ENCODE results near the gene ZNF808. TPM values are rescaled to one million over a fixed set of nuclear protein-coding genes. Genes with fewer than 3 reads are reported as not detected.
"Not testable (repeated sequence)": the region's sequence is repeated elsewhere in the genome, so short reads cannot be mapped to it uniquely, and the experiment has no call there.

The ZNF808 gene
- total and polyA plus RNA-seq, 7 donors = 1.8 to 26.6 (median 13.0) TPM

- Histone ChIP-seq H3K4me1 (peaks cover 0 to 11% (median 9%) of the 10 kb centered on the region in 4 donors), H3K36me3 (no peaks in the 10 kb centered on the region), H3K9me3 (peaks cover 0 to 4% (median 0%) of the 10 kb centered on the region in 4 donors), H3K27me3 (no peaks in the 10 kb centered on the region), H3K27ac (no peak overlapping the region), H3K4me3 (no peak overlapping the region)
- intact Hi-C loops (cut with DNase I) = no loop called here
- no peak for TF ChIP-seq CTCF (IDR thresholded peaks at IDR 0.05)
- TF ChIP-seq POLR2AphosphoS5 (IDR thresholded peaks at IDR 0.05) = no peak
- no peak for TF ChIP-seq POLR2A (IDR thresholded peaks at IDR 0.05)
- TF ChIP-seq EP300 (IDR thresholded peaks at IDR 0.05) = no peak
- no peak for DNase-seq
- 91 to 95% methylated on average over 20 of the region's 20 CpGs for WGBS, 2 donors
These were observed 3.4 kb upstream of the ZNF808 start for GRCh38 chr19:52524086-52524485.

GRCh38 chr19:52527956-52528351 is 486 bp downstream of the ZNF808 start:
- intact Hi-C loops (cut with DNase I) = loop anchor here (5.0 kb wide), 3 partner anchors 44 to 164 kb away; partner anchors contain the start of genes ZNF578 and ZNF701
- peaks cover 0 to under 1% (median 0%) of the 10 kb centered on the region in 4 donors for H3K9me3 ChIP-seq
- peaks cover 0 to 4% (median under 1%) of the 10 kb centered on the region in 4 donors for H3K36me3 ChIP-seq
- DNase-seq = peak; percentile 67
- H3K4me3 ChIP-seq = peak overlapping the region; percentile 67 to 80 (median 76)
- H3K27me3 ChIP-seq = no peaks in the 10 kb centered on the region
- 1 to 2% methylated on average over 25 of the region's 25 CpGs for WGBS, 2 donors
- no peak for TF ChIP-seq CTCF (IDR thresholded peaks at IDR 0.05)
- no peak for TF ChIP-seq POLR2AphosphoS5 (IDR thresholded peaks at IDR 0.05)
- no peak for TF ChIP-seq EP300 (IDR thresholded peaks at IDR 0.05)
- TF ChIP-seq POLR2A (IDR thresholded peaks at IDR 0.05) = no peak
- H3K4me1 ChIP-seq = peaks cover 0 to 12% (median 9%) of the 10 kb centered on the region in 4 donors
- peak overlapping the region; percentile 90 to 95 (median 93) for H3K27ac ChIP-seq

- WGBS, 2 donors = 97 to 98% methylated on average over 2 of the region's 2 CpGs
These were observed 5.0 kb downstream of the ZNF808 start for GRCh38 chr19:52532480-52532879.

GRCh38 chr19:52533901-52534300 is 6.4 kb downstream of the ZNF808 start:
- intact Hi-C loops (cut with DNase I) = no loop called here
- H3K36me3 ChIP-seq = peaks cover 0 to 17% (median 2%) of the 10 kb centered on the region in 4 donors
- H3K27me3 ChIP-seq = no peaks in the 10 kb centered on the region
- 87 to 91% methylated on average over 5 of the region's 5 CpGs for WGBS, 2 donors
- H3K4me1 ChIP-seq = peaks cover 0 to 16% (median 7%) of the 10 kb centered on the region in 4 donors
- H3K27ac ChIP-seq = no peak overlapping the region
- H3K9me3 ChIP-seq = no peaks in the 10 kb centered on the region
- DNase-seq = no peak
- no peak overlapping the region for H3K4me3 ChIP-seq
- no peak for TF ChIP-seq CTCF (IDR thresholded peaks at IDR 0.05)
- TF ChIP-seq POLR2AphosphoS5 (IDR thresholded peaks at IDR 0.05) = no peak
- no peak for TF ChIP-seq EP300 (IDR thresholded peaks at IDR 0.05)
- TF ChIP-seq POLR2A (IDR thresholded peaks at IDR 0.05) = no peak

More at GRCh38 chr19:52532480-52532879, 5.0 kb downstream of the ZNF808 start:
- no peak for DNase-seq
- no peak for TF ChIP-seq POLR2AphosphoS5 (IDR thresholded peaks at IDR 0.05)
- no peak for TF ChIP-seq CTCF (IDR thresholded peaks at IDR 0.05)
- TF ChIP-seq POLR2A (IDR thresholded peaks at IDR 0.05) = no peak
- no peak for TF ChIP-seq EP300 (IDR thresholded peaks at IDR 0.05)
- peaks cover 0 to 25% (median 17%) of the 10 kb centered on the region in 4 donors for H3K4me1 ChIP-seq
- no peak overlapping the region for H3K27ac ChIP-seq
- H3K27me3 ChIP-seq = no peaks in the 10 kb centered on the region
- H3K9me3 ChIP-seq = no peaks in the 10 kb centered on the region
- intact Hi-C loops (cut with DNase I) = no loop called here
- H3K4me3 ChIP-seq = no peak overlapping the region
- H3K36me3 ChIP-seq = peaks cover 0 to 17% (median 2%) of the 10 kb centered on the region in 4 donors

- Histone ChIP-seq H3K4me3 (peak overlapping the region; percentile 49 to 61 (median 58)), H3K4me1 (peaks cover 0 to 16% (median 6%) of the 10 kb centered on the region in 4 donors), H3K27ac (peak overlapping the region; percentile 75 to 87 (median 85)), H3K36me3 (peaks cover 0 to 17% (median 2%) of the 10 kb centered on the region in 4 donors)
- intact Hi-C loops (cut with DNase I); H3K27me3 ChIP-seq; H3K9me3 ChIP-seq: not testable (repeated sequence)
- WGBS, 2 donors = 30 to 73% methylated on average over 15 of the region's 15 CpGs
- DNase-seq = peak; percentile 68
These were observed 7.9 kb downstream of the ZNF808 start for GRCh38 chr19:52535385-52535770.
